KOPT-K1 (cell line): Measurements from ENCODE around the gene YY1.
"Not testable (repeated sequence)": the region's sequence is repeated elsewhere in the genome, so short reads cannot be mapped to it uniquely, and the experiment has no call there.

Source experiments
- H3K27ac ChIP-seq: fragments of 200-600 bp; sonication (generic); 2 replicates; pipeline ENCODE4 v1.5.1; 2016; ENCODE audit warnings: antibody characterized with exemption, mild to moderate bottlenecking, low read depth, low read length; ENCODE audit not compliant: poor library complexity, severe bottlenecking
- H3K36me3 ChIP-seq: fragments of 200-600 bp; sonication (generic); 2 replicates; pipeline ENCODE4 v1.5.1; 2017; ENCODE audit warnings: antibody characterized with exemption, mild to moderate bottlenecking, low read length, moderate library complexity; ENCODE audit not compliant: insufficient read depth
- H3K9me3 ChIP-seq: fragments of 200-600 bp; sonication (generic); 2 replicates; pipeline ENCODE4 v1.5.1; 2017; ENCODE audit warnings: antibody characterized with exemption, low read length, mild to moderate bottlenecking; ENCODE audit not compliant: insufficient read depth, poor library complexity, severe bottlenecking

The YY1 gene

DNA sequence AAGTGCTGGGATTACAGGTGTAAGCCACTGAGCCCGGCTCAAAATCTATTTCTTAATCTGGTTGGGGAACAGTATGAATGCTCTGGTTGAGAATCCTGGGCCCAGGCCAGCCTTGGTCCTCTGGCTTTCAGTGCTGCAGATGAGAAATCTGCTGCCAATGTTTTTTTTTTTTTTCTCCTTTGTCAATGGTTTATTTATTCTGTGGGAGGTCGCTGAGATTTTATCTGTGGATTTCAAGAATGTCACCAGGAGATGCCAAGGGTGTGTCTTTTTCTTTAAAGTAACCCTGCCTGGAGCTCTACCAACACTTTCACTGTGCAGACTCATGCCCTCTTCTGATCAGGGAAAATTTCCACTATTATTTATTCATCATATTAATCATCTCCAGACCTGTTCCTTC lies 63.7 kb downstream of the YY1 start:
- H3K9me3 ChIP-seq = no peaks in the 10 kb centered on the region
- peaks cover 21% of the 10 kb centered on the region; the same call in 1 of the 2 replicates for H3K36me3 ChIP-seq
- no peak overlapping the region for H3K27ac ChIP-seq

DNA sequence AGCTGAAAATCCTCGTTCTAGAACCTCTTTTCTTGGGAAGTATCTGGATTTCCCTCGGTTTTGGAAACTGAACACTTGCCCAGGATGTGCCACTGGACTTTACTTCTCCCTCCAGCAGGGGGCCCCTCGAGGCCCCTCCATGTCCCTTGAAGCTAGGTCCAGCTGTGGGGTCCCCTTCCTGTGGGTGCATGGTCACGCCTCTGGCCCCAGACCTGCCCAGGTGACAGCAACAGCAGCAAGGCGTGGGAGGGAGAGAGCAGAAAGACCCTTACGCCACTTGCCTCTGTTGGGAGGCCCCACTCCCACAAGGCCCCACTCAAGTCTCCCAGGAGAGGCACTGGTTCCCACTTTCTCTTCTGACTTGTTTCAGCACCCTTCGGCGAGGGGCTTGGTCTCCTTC lies 64.2 kb downstream of the YY1 start:
- no peaks in the 10 kb centered on the region for H3K9me3 ChIP-seq
- H3K36me3 ChIP-seq = peaks cover 16% of the 10 kb centered on the region; the same call in 1 of the 2 replicates
- H3K27ac ChIP-seq = no peak overlapping the region

DNA sequence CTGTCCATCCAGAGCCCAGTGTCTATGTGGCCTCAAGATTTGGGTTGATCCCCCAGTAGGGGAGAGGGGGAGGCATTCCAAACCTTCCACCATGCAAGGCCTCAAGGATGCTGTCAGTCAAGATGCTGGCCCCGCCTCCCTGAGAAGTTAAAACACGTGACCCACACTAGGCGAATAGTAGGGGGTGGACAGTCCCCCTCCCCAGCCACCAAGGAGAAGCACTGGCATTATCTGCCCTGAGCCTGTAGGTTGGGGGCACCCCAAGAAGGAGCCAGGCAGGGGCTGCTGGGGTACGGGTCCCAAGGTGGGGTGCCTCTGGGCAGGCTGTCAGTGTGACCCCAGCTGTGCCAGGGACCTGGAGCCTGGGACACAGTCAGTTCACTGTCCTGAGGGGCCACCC lies 65.0 kb downstream of the YY1 start:
- Histone ChIP-seq H3K9me3 (no peaks in the 10 kb centered on the region), H3K27ac (no peak overlapping the region)

DNA sequence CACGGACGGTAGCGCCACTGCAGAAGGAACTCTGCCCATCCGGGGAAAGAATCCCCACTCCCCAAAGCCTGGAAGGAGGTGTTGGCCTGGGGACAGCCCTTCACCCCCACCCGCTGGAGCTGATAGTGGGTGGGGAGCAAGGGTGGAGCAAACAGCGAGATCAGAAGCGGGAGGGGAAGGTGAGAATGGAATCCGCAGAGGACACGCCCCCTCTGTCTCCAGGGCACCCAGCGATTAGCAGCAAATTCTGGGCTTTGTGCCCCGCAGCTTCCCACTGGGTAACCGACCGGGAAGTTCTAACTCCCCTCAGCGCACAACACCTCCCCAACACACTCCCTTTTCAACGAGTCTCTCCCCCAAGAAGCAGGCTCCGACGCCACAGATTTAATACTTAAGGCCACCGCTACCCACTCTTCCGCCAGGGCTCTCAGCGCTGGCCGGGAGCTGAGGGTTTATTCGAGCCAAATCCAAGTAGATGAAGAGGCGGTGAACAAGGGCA lies 65.9 kb downstream of the YY1 start:
- H3K27ac ChIP-seq = peak overlapping the region; percentile 74
- H3K9me3 ChIP-seq = no peaks in the 10 kb centered on the region
- 0 out of 2 replicates have a peak, but pooled peaks cover 3% of the 10 kb centered on the region for H3K36me3 ChIP-seq

More for the DNA sequence above, 65.0 kb downstream of the YY1 start:
- peaks cover 8% of the 10 kb centered on the region; the same call in 1 of the 2 replicates for H3K36me3 ChIP-seq

DNA sequence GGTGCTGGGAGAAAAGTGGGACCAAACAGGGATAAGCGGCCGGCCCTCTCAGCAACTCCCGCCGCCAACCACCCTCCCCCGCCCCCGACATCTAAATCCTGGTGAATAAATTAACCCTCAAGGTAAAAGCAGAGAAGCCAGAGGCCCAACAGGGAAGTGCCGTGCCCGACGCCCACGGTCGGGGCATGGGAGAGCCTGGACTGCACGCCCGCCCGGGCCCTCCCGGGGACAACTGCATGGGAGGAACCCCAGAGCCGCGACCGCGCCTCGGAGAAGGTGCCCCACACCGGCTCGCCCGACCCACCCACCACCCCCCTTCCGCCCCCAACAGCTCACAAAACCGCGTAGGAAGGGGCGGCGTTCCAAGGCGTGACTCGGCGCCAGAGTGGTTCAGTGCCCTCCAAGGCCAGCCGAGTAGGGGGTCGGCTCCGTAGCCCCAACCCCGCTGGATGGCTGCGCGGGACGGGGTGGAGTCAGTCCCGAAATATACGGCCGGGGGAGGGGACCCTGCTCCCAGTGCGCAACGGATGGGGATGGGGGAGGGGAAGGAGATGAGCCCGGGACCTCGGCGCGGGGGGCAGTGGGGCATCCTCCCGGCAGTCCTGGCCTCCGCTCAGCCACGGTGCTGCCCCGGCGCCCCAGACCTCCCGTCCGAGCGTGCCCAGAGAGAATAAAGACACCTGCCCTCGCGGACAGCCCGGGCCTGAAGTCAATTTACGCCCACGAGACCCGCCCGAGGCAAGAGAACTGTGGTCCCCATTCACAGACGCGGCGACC lies 66.6 kb downstream of the YY1 start:
- no peaks in the 10 kb centered on the region for H3K9me3 ChIP-seq

GRCh38 chr14:100306101-100306997 lies 67.4 kb downstream of the YY1 start, which contains the start of gene SLC25A29:
Gene SLC25A29 (minus strand): TSS chr14:100306444. CDS start chr14:100306232, 212 bp downstream.
- Histone ChIP-seq H3K27ac (peak within 1 kb of the TSS; percentile 74), H3K36me3 (0 out of 2 replicates have a peak, but pooled peaks cover 3% of the 10 kb centered on the region), H3K9me3 (no peaks in the 10 kb centered on the region)

More for the DNA sequence above, 66.6 kb downstream of the YY1 start:
- H3K27ac ChIP-seq = peak overlapping the region; percentile 74
- 0 out of 2 replicates have a peak, but pooled peaks cover 3% of the 10 kb centered on the region for H3K36me3 ChIP-seq

GRCh38 chr14:100306998-100307765 lies 68.2 kb downstream of the YY1 start:
- peak overlapping the region; percentile 74 for H3K27ac ChIP-seq
- 0 out of 2 replicates have a peak, but pooled peaks cover 3% of the 10 kb centered on the region for H3K36me3 ChIP-seq
- H3K9me3 ChIP-seq = no peaks in the 10 kb centered on the region

DNA sequence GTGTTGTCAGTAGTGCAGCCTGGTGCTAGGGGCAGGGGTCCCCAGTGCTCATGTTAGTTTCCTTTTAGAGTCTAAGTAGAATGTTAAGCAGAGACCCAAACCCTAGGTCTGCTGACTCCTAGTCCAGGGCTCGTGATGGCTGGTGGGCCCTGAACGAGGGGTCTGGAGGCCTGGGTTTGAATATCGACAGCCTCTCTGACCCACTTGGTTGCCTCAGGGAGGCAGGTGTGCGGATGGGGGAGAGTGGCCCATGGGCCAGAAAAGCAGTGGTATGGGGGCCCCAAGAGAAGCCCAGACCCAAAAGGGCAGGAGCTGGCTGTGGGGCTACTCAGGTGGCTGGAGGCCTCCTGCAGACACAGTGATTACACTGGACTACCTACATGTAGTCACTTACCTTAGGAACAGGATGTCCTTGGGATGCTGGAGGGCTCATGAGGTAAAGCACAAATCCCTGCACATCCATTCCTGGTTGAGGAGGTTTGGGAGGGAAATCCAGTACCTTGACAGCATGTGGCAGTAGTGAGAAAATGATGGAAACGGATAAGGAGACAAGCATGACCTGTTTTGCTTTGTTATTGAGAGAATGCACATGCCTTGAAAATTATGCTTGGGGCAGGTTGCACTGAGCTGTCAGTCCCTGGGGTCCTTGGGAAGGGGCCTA lies 69.0 kb downstream of the YY1 start:
- H3K36me3 ChIP-seq = 0 out of 2 replicates have a peak, but pooled peaks cover 3% of the 10 kb centered on the region
- H3K27ac ChIP-seq = no peak overlapping the region
- no peaks in the 10 kb centered on the region for H3K9me3 ChIP-seq

DNA sequence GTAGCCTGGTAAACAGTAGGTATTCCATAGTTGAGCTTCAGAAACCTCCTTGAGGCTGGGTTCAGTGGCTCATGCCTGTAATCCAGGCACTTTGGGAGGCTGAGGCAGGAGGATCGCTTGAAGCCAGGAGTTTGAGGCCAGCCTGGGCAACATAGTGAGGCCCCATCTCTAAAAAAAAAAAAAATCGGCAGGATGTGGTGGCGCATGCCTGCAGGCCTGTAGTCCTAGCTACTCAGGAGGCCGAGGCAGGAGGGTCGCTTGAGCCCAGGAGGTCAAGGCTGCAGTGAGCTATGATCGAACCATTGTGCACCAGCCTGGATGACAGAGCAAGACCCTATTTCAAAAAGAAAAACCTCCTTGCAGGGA lies 69.5 kb downstream of the YY1 start:
- not testable (repeated sequence) for H3K9me3 ChIP-seq, H3K36me3 ChIP-seq, H3K27ac ChIP-seq

- Histone ChIP-seq H3K36me3 (no peaks in the 10 kb centered on the region), H3K9me3 (no peaks in the 10 kb centered on the region), H3K27ac (no peak overlapping the region)
These were observed 70.2 kb downstream of the YY1 start for GRCh38 chr14:100309028-100309737.

DNA sequence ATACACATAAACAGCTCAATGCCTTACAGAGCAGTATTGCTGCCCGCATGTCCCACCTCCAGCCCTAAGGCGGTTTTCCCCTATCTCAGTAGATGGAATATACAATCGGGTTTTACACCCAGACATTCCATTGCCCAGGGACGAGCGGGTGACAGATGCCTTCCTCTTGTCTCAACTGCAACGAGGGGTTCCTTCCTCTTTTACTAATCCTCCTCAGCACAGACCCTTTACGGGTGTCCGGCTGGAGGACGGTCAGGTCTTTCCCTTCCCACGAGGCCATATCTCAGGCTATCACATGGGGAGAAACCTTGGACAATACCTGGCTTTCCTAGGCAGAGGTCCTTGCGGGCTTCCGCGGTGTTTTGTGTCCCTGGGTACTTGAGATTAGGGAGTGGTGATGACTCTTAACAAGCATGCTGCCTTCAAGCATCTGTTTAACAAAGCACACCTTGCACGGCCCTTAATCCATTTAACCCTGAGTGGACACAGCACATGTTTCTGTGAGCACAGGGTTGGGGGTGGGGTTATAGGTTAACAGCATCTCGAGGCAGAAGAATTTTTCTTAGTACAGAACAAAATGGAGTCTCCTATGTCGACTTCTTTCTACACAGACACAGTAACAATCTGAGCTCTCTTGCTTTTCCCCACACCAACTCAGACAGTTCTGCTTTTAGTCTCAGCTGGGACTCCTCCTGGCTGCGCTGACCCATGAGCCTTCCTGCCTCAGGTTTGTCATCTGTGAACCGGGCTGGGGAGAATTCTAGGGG lies 73.3 kb downstream of the YY1 start:
- not testable (repeated sequence) for H3K36me3 ChIP-seq, H3K9me3 ChIP-seq, H3K27ac ChIP-seq

DNA sequence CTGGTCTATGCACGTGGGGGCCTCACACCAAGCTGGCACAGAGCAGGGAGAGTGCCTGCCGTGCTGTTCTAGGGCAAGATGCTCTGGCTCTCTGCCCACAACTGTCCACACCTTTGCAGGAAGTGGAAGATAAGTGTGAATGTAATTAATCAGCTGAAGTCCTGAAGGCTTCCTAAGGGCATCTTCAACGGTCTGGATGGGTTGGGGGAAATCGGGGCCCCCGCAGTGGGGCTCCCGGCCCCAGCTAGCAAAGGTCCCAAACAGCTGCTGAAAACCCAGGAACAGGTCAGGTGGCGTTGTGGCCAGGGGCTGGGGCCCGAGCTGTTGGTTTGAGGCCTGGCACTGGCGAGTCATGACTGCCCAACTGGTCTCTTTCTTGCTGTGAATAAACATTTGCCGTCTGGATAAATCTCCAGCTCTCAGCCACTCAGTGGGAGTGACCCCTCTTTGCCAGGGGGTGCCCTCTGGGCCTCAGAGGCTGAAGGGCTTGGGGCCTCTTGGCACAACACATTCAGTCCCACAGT lies 74.0 kb downstream of the YY1 start:
- H3K36me3 ChIP-seq = no peaks in the 10 kb centered on the region
- H3K9me3 ChIP-seq = no peaks in the 10 kb centered on the region
- no peak overlapping the region for H3K27ac ChIP-seq
